SK-N-SH treated with all-trans-retinoic acid at 6 μM for 48 hours (cell line): Measurements from ENCODE around the gene KRTAP9-6.

ENCODE experiments used
- ATAC-seq: fragments of 200-7000 bp; cut with Tn5 transposase; 3 replicates; pipeline ENCODE4 v1.9.1; 2020; ENCODE audit warnings: mild to moderate bottlenecking, moderate library complexity
- ARNTL ChIP-seq: fragments of 450-650 bp; formaldehyde crosslinking; IDR thresholded peaks from 2 replicates; pipeline ENCODE4 v1.5.0; 2020; ENCODE audit warnings: low read depth, mild to moderate bottlenecking, moderate library complexity, borderline replicate concordance
- BACH2 ChIP-seq: fragments of 250-450 bp; sonication (Bioruptor Pico); IDR thresholded peaks from 2 replicates; pipeline ENCODE4 v1.9.0; 2021; ENCODE audit warnings: mild to moderate bottlenecking, borderline replicate concordance
- CREB5 ChIP-seq: fragments of 250-450 bp; sonication (Bioruptor Pico); IDR thresholded peaks from 2 replicates; pipeline ENCODE4 v1.5.1; 2020; ENCODE audit warnings: low read depth, mild to moderate bottlenecking, moderate library complexity
- CSDC2 ChIP-seq: fragments of 250-450 bp; sonication (Bioruptor Pico); IDR thresholded peaks from 2 replicates; pipeline ENCODE4 v1.5.0; 2020; ENCODE audit warnings: mild to moderate bottlenecking, moderate library complexity
- CSRNP3 ChIP-seq: fragments of 250-450 bp; sonication (Bioruptor Pico); IDR thresholded peaks from 2 replicates; pipeline ENCODE4 v1.5.1; 2021; ENCODE audit warnings: mild to moderate bottlenecking, moderate library complexity
- ESRRG ChIP-seq: fragments of 250-450 bp; sonication (Bioruptor Pico); IDR thresholded peaks from 2 replicates; pipeline ENCODE4 v1.6.1; 2021; ENCODE audit warnings: mild to moderate bottlenecking
- GLIS3 ChIP-seq: fragments of 250-450 bp; sonication (Bioruptor Pico); IDR thresholded peaks from 2 replicates; pipeline ENCODE4 v1.5.0; 2020; ENCODE audit warnings: mild to moderate bottlenecking, moderate library complexity
- ISL1 ChIP-seq: fragments of 250-450 bp; sonication (Bioruptor Pico); IDR thresholded peaks from 2 replicates; pipeline ENCODE4 v2.1.2; 2022; ENCODE audit warnings: mild to moderate bottlenecking, moderate library complexity
- POU6F1 ChIP-seq: fragments of 250-450 bp; sonication (Bioruptor Pico); IDR thresholded peaks from 2 replicates; pipeline ENCODE4 v1.8.0; 2021; ENCODE audit warnings: low read depth, mild to moderate bottlenecking, moderate library complexity, borderline replicate concordance
- PPARA ChIP-seq: fragments of 250-450 bp; sonication (Bioruptor Pico); IDR thresholded peaks from 2 replicates; pipeline ENCODE4 v1.5.0; 2020; ENCODE audit warnings: mild to moderate bottlenecking, borderline replicate concordance
- RARB ChIP-seq: fragments of 250-450 bp; sonication (Bioruptor Pico); IDR thresholded peaks from 2 replicates; pipeline ENCODE4 v1.8.0; 2021; ENCODE audit warnings: mild to moderate bottlenecking, moderate library complexity
- SNAI2 ChIP-seq: fragments of 250-450 bp; sonication (Bioruptor Pico); IDR thresholded peaks from 2 replicates; pipeline ENCODE4 v1.5.0; 2020; ENCODE audit warnings: mild to moderate bottlenecking, moderate library complexity
- TCF4 ChIP-seq: fragments of 250-450 bp; sonication (Bioruptor Pico); IDR thresholded peaks from 2 replicates; pipeline ENCODE4 v1.8.0; 2021; ENCODE audit warnings: mild to moderate bottlenecking, moderate library complexity, borderline replicate concordance
- TOX ChIP-seq: fragments of 250-450 bp; sonication (Bioruptor Pico); IDR thresholded peaks from 2 replicates; pipeline ENCODE4 v1.8.0; 2021; ENCODE audit warnings: mild to moderate bottlenecking, moderate library complexity, borderline replicate concordance
- ZC3H10 ChIP-seq: fragments of 250-450 bp; sonication (Bioruptor Pico); IDR thresholded peaks from 2 replicates; pipeline ENCODE4 v1.5.1; 2021; ENCODE audit warnings: mild to moderate bottlenecking, moderate library complexity
- ZFP30 ChIP-seq: fragments of 450-650 bp; formaldehyde crosslinking; IDR thresholded peaks from 2 replicates; pipeline ENCODE4 v1.5.0; 2022; ENCODE audit warnings: mild to moderate bottlenecking, moderate library complexity
- ZNF565 ChIP-seq: fragments of 450-650 bp; formaldehyde crosslinking; conservative IDR thresholded peaks from 2 replicates; pipeline ENCODE4 v1.5.0; 2020; ENCODE audit warnings: low read depth, mild to moderate bottlenecking, moderate library complexity
- ZNF70 ChIP-seq: fragments of 450-650 bp; formaldehyde crosslinking; IDR thresholded peaks from 2 replicates; pipeline ENCODE4 v1.5.0; 2020; ENCODE audit warnings: mild to moderate bottlenecking, moderate library complexity
- ZNF8 ChIP-seq: fragments of 450-650 bp; formaldehyde crosslinking; IDR thresholded peaks from 2 replicates; pipeline ENCODE4 v1.5.0; 2020; ENCODE audit warnings: mild to moderate bottlenecking, moderate library complexity
- TF ChIP-seq, protein P1 (sequence below): fragments of 250-450 bp; sonication (Bioruptor Pico); IDR thresholded peaks from 2 replicates; pipeline ENCODE4 v1.8.0; 2020; ENCODE audit warnings: mild to moderate bottlenecking, moderate library complexity, borderline replicate concordance
- TF ChIP-seq, protein P2 (sequence below): fragments of 250-450 bp; sonication (Bioruptor Pico); IDR thresholded peaks from 2 replicates; pipeline ENCODE4 v1.5.0; 2020; ENCODE audit warnings: mild to moderate bottlenecking, moderate library complexity

The KRTAP9-6 gene

DNA sequence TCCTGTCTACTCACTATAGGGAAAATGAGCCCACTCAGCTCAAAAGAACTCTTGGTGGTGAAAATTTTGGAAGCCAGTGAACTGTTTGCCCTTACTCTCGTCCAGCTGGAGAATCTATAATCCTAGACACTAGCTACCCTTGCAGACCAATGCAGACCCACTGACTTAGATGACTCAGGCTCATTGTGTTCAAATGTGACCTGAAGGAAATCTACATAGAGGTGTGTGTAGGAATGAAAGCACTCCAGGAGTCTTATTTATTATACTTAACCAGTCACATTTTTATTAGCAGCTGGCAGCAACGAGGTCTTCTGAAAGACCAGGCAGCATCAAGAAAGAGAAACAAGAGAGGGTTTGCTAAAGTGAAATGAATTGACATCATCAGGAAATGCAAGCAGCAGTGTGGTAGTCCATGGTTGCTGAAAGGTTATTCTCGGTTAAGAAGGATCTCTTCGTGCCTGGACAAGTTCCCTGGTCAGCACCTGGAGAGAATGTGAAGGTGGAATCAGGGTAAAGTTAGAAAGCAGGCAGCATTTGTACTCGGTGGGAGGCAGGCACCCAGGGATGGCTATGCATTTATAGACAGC is 36.1 kb downstream of the KRTAP9-6 start:
- TF ChIP-seq, protein P1, sequence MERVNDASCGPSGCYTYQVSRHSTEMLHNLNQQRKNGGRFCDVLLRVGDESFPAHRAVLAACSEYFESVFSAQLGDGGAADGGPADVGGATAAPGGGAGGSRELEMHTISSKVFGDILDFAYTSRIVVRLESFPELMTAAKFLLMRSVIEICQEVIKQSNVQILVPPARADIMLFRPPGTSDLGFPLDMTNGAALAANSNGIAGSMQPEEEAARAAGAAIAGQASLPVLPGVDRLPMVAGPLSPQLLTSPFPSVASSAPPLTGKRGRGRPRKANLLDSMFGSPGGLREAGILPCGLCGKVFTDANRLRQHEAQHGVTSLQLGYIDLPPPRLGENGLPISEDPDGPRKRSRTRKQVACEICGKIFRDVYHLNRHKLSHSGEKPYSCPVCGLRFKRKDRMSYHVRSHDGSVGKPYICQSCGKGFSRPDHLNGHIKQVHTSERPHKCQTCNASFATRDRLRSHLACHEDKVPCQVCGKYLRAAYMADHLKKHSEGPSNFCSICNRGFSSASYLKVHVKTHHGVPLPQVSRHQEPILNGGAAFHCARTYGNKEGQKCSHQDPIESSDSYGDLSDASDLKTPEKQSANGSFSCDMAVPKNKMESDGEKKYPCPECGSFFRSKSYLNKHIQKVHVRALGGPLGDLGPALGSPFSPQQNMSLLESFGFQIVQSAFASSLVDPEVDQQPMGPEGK (CRISPR knock-in tag): no peak
- TF ChIP-seq SNAI2 (CRISPR knock-in tag) (no peak), BACH2 (no peak), ZC3H10 (CRISPR knock-in tag) (no peak)

DNA sequence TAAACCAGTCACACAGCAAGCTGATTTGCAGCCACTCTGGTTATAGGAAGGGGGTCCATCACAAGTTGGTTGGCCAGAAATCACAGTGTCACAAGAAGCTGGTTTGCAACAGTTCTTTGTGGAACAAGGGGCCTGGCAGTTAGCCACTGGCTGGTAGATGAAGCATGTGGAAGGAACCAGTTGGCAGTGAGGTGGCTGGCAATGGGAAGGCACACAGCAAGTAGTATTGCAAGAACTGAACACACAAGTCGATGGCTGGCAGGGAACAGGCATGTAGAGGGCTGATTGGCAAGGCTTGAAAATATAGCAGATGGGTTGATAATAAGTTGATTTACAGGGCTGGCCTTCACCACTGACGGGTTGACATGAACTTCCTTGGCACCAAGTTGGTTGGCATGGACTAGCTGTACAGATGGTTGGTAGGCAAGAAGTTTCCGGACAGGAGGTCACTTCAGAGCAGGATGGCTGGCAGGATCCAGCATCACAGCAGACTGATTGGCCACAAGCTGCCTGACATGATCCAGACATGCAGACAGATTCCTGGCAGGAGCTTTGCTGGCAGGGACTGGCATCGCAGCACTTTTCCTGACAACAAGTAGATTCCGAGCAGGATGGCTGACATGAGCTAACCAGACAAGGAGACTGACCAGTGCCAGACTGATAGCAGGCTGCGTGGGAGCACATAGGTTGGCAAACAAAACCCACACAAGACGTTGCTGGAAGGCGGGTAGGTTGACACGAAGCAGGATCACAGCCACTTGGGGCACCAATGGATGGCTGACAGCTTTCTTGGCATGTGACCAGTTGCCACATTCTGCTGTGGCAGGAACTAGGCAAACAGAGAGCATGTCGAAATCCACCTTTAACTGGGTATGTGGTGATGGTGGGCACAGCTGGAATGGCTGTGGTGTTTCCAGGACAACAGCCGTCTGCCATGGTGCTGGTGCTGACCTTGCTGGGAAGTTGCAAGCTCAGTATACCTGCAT is 37.0 kb downstream of the KRTAP9-6 start, which contains the start of gene KRTAP29-1:
KRTAP29-1 (minus strand) TSS at position 936 of the 986 bp plus-strand sequence; CDS start at position 936, 0 bp downstream.
- no peak; the same call in 2 of the 3 replicates for ATAC-seq
- TF ChIP-seq, protein P1 (CRISPR knock-in tag): no peak
- TF ChIP-seq GLIS3 (no peak), ZNF565 (no peak)

More for the DNA sequence above, 36.1 kb downstream of the KRTAP9-6 start:
- no peak for ATAC-seq

GRCh38 chr17:41302981-41303380 is 37.8 kb downstream of the KRTAP9-6 start:
- no peak for ATAC-seq
- TF ChIP-seq TOX (no peak), ZNF565 (no peak), ZFP30 (CRISPR knock-in tag) (no peak), CSDC2 (CRISPR knock-in tag) (no peak), POU6F1 (CRISPR knock-in tag) (no peak), CSRNP3 (CRISPR knock-in tag) (no peak), ZNF70 (CRISPR knock-in tag) (no peak), ISL1 (no peak), ESRRG (no peak), TCF4 (CRISPR knock-in tag) (no peak), ZNF8 (CRISPR knock-in tag) (no peak), ARNTL (CRISPR knock-in tag) (no peak), RARB (CRISPR knock-in tag) (no peak), CREB5 (CRISPR knock-in tag) (no peak), SNAI2 (CRISPR knock-in tag) (no peak), PPARA (CRISPR knock-in tag) (no peak)
- TF ChIP-seq, protein P2, sequence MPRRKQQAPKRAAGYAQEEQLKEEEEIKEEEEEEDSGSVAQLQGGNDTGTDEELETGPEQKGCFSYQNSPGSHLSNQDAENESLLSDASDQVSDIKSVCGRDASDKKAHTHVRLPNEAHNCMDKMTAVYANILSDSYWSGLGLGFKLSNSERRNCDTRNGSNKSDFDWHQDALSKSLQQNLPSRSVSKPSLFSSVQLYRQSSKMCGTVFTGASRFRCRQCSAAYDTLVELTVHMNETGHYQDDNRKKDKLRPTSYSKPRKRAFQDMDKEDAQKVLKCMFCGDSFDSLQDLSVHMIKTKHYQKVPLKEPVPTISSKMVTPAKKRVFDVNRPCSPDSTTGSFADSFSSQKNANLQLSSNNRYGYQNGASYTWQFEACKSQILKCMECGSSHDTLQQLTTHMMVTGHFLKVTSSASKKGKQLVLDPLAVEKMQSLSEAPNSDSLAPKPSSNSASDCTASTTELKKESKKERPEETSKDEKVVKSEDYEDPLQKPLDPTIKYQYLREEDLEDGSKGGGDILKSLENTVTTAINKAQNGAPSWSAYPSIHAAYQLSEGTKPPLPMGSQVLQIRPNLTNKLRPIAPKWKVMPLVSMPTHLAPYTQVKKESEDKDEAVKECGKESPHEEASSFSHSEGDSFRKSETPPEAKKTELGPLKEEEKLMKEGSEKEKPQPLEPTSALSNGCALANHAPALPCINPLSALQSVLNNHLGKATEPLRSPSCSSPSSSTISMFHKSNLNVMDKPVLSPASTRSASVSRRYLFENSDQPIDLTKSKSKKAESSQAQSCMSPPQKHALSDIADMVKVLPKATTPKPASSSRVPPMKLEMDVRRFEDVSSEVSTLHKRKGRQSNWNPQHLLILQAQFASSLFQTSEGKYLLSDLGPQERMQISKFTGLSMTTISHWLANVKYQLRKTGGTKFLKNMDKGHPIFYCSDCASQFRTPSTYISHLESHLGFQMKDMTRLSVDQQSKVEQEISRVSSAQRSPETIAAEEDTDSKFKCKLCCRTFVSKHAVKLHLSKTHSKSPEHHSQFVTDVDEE (CRISPR knock-in tag): no peak
